Measurements from ENCODE around the gene GTF2H4. TPM values are rescaled to one million over a fixed set of nuclear protein-coding genes. Genes with fewer than 3 reads are reported as not detected.

The GTF2H4 gene
- polyA plus RNA-seq, 10 donors, result 18.8 to 29.7 (median 21.6) TPM

DNA sequence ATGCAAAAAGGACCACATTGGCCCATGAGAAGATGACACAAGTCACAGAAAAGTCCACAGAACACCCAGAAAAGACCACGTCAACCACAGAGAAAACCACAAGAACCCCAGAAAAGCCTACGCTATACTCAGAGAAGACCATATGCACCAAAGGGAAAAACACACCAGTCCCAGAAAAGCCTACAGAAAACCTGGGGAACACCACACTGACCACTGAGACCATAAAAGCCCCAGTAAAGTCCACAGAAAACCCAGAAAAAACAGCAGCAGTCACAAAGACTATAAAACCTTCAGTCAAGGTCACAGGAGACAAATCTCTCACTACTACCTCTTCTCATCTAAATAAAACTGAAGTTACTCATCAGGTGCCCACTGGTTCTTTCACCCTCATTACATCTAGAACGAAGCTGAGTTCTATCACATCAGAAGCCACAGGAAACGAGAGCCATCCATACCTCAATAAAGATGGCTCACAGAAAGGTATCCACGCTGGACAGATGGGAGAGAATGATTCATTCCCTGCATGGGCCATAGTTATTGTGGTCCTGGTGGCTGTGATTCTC is 44.0 kb downstream of the GTF2H4 start:
- DNase-seq, result no peak

DNA sequence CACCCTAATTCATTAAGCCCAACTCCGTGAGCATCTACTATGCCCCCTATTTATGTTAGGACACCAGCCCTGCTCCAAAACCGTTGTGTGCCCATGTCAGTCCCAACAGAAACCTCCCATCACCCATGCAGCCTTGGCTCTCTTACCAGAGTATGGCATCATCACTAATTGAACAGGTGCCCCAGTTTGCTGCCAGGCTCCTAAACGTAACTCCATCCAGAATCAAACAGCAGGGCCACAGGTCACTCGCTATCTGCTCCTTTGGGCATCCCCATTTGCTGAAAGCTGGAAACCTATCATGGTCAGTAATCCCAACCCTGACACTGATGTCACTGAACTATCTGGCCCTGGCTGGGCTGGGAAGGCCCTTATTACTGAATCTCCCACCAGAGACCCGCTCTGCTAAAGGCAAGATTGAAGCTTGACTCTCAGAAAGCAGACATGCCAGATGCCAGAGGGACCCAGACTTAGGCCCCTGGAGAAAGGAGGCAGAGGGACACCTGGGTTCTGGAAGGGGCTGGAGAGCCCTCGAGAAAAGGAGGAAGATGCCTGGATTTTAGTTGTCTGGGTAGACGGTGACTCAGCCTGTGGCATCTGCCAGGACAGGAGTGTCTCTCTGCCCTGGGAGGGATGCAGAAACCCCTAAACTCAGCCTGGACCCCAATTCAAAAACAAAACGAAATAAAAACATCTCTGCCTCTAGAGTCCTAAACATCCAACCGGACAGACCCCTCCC is 46.8 kb downstream of the GTF2H4 start:
- no peak for DNase-seq

DNA sequence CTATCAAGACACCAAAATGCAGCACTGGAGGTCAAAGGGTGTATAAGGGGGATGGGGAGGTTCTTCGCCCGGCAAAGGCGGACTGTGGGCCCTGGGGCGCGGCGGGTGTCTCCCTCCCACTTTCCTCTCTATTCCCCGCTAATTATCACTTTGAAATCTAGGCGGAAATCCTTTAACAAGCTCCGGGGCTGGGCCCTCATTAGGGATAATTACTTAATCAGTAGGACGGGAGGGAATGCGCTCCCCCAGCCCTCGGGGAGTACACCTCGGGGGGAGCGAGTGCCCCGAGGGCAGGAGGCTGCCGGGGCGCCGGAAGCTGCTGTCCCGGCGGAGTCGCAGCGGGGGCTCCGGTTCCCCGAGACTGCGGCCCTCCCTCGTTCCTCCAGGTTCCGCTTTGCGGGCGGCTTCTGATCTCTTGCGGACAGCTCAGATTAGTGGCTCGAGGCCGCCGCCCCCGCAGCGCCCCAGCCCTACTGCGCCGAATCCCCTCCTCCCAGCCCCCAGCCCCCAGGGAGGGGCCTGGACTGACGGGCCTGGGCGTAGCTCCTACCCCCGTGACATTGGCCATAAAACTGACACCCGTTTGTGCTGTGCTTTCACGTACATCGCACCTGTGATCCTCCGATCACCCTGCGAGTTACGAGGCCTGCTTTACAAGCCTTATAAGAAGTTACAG is 47.5 kb downstream of the GTF2H4 start:
- peak in 2 of 3 donors; percentile 32 to 64 for DNase-seq

DNA sequence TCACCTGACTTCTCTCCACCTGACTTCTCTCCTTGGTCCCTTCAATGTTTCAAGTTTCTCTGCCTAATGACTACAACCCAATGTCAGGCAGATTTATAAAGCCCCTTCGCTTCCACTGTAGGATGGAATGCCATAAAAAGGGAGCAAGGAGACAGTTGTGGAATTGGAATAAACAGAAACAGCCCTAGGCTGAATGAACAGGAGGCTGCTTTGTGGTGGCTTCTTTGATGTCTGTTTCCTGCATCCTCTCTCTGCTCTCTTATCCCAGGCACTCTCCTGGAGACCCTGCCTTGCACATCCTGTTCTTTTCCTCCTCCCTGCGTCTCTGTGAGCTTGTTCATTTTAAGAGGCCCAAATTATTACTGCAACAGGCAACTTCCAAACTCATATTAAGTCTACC is 49.7 kb downstream of the GTF2H4 start:
- DNase-seq, result no peak

DNA sequence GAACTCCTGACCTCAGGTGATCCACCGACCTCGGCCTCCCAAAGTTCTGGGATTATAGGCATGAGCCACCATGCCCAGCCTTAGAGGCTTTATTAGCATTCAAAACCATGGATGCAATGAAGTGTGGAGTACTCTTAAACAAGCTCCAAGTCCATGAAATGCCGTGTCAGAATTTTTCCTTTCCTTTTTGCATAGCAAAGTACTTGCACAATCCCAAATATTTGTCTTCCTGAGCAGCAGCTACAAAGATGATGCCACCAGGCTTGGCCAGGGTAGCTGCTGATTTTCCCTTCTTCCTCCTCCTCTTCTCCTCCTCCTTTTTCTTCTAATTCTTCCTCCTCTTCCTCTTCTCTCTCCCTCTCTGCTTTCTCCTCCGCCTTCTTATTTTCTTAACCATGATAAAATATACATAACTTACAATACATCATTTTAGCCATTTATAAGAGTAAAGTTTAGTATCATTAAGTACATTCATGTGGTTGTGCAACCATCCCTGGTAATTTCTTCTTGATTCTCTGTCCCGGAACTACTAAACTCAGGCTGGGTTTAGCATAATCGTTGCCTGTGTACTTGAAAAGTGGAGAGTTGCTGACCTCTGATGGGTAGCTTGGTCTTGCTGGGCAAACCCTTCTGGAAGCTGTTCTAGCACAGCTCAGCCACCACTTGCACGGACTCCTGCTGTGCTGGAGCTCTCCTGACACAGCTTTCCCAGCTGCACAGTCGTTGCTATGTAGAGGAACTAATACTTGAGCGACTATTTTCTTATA is 53.1 kb downstream of the GTF2H4 start:
- DNase-seq, result no peak

DNA sequence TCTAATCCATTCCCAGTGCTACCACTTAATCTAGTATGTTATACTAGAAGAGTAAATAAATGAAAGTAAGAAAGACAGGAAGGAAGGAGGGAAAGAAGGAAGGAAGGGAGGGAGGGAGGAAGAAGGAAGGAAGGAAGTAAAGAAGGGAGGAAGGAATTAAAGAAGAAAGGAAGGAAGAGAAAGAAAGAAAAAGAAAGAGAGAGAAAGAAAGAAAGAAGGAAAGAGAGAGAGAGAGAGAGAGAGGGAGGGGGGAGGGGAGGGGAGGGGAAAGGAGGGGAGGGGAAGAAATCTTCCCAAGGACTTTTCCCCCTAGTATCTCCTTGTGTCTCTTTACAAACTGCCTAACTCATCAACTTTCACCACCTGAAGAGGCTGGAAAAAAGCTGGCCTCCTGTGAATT is 54.7 kb downstream of the GTF2H4 start:
- no peak for DNase-seq

DNA sequence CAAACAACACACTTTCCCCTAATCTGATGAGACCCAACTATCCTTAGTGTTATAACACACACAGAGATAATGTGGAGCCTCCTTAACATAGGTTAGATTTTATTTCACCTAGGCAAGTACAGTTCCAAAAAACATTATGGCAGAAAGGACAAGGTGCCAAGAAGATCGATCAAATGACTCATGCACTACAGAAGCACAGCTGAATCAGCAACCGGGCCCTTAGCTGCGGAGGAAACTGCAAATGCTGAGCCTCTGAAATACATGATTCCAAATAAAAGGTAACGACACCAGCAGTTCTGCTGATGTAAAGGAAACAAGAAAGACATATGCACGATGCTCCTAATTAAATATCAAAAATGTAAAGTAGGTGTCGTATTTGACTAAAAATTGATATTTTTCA is 55.6 kb downstream of the GTF2H4 start:
- no peak for DNase-seq

Other genes starting within 250 kb of the GTF2H4 start
- 10 to 100 TPM; 18.6 to 27.2 (median 22.9) TPM for gene DHX16, start 235.2 kb upstream of the GTF2H4 start, polyA plus RNA-seq (ENCODE audit: insufficient read length in 10 of 10)
- 10 to 100 TPM; 36.4 to 51.3 (median 42.8) TPM for gene PPP1R18, start 221.6 kb upstream of the GTF2H4 start, polyA plus RNA-seq (ENCODE audit: insufficient read length in 10 of 10)
- 10 to 100 TPM; 28.5 to 43.1 (median 36.5) TPM for gene NRM, start 217.2 kb upstream of the GTF2H4 start, polyA plus RNA-seq (ENCODE audit: insufficient read length in 10 of 10)
- 10 to 100 TPM; 19.7 to 32.5 (median 23.9) TPM for gene MDC1, start 190.9 kb upstream of the GTF2H4 start, polyA plus RNA-seq (ENCODE audit: insufficient read length in 10 of 10)
- gene TUBB, start 187.9 kb upstream of the GTF2H4 start, polyA plus RNA-seq (ENCODE audit: insufficient read length in 10 of 10), result 1,000 to 10,000 TPM in 1 of 10 donors, 100 to 1,000 TPM in 9; 582 to 1,224 (median 866) TPM
- 100 to 1,000 TPM in 6 of 10 donors, 10 to 100 TPM in 4; 89.4 to 116 (median 103) TPM for gene FLOT1, start 165.5 kb upstream of the GTF2H4 start, polyA plus RNA-seq (ENCODE audit: insufficient read length in 10 of 10)
- gene IER3, start 163.7 kb upstream of the GTF2H4 start, polyA plus RNA-seq (ENCODE audit: insufficient read length in 10 of 10), result 10 to 100 TPM in 2 of 10 donors, 1 to 10 TPM in 8; 7.1 to 25.4 (median 9.1) TPM
- gene DDR1, start 23.7 kb upstream of the GTF2H4 start, polyA plus RNA-seq (ENCODE audit: insufficient read length in 10 of 10), result 10 to 100 TPM; 44.6 to 78.1 (median 50.8) TPM
- 10 to 100 TPM; 16.8 to 32.5 (median 25.2) TPM for gene VARS2, start 6.0 kb downstream of the GTF2H4 start, polyA plus RNA-seq (ENCODE audit: insufficient read length in 10 of 10)
- under 1 TPM in 1 of 10 donors, not detected in 9; 0.29 TPM for gene SFTA2, start 24.0 kb downstream of the GTF2H4 start, polyA plus RNA-seq (ENCODE audit: insufficient read length in 10 of 10)
- under 1 TPM in 2 of 10 donors, not detected in 8; 0.04 to 0.05 TPM for gene MUCL3, start 32.8 kb downstream of the GTF2H4 start, polyA plus RNA-seq (ENCODE audit: insufficient read length in 10 of 10)
- not detected for gene MUC21, start 75.5 kb downstream of the GTF2H4 start, polyA plus RNA-seq (ENCODE audit: insufficient read length in 10 of 10)
- 1 to 10 TPM in 1 of 10 donors, under 1 TPM in 1, not detected in 8; 0.04 to 1.2 TPM for gene MUC22, start 102.3 kb downstream of the GTF2H4 start, polyA plus RNA-seq (ENCODE audit: insufficient read length in 10 of 10)
- gene C6orf15, start 204.4 kb downstream of the GTF2H4 start, polyA plus RNA-seq (ENCODE audit: insufficient read length in 10 of 10), result not detected
- gene PSORS1C1, start 206.6 kb downstream of the GTF2H4 start, polyA plus RNA-seq (ENCODE audit: insufficient read length in 10 of 10), result 1 to 10 TPM in 7 of 10 donors, under 1 TPM in 3; 0.12 to 2.1 (median 1.1) TPM
- gene CDSN, start 212.2 kb downstream of the GTF2H4 start, polyA plus RNA-seq (ENCODE audit: insufficient read length in 10 of 10), result not detected
- gene PSORS1C2, start 230.9 kb downstream of the GTF2H4 start, polyA plus RNA-seq (ENCODE audit: insufficient read length in 10 of 10), result under 1 TPM in 3 of 10 donors, not detected in 7; 0.14 to 0.27 (median 0.15) TPM
- 10 to 100 TPM; 11.0 to 18.4 (median 13.5) TPM for gene CCHCR1, start 249.6 kb downstream of the GTF2H4 start, polyA plus RNA-seq (ENCODE audit: insufficient read length in 10 of 10)